HepG2 (cell line): ENCODE measurements around the gene FSHR. TPM values are rescaled to one million over a fixed set of nuclear protein-coding genes. Genes with fewer than 3 reads are reported as not detected.

Experiments
- AFF4 ChIP-seq: sonication (generic); formaldehyde crosslinking; IDR thresholded peaks from 2 replicates; pipeline ENCODE4 v1.4.0; 2020; ENCODE audit warnings: missing genetic modification reagents
- BCL6 ChIP-seq: IDR thresholded peaks from 2 replicates; pipeline ENCODE4 v1.6.1; 2016; ENCODE audit warnings: missing genetic modification reagents, missing compliant biosample characterization
- BRCA1 ChIP-seq: sonication (generic); formaldehyde crosslinking; IDR thresholded peaks from 2 replicates; pipeline ENCODE4 v1.4.0; 2020; ENCODE audit warnings: missing genetic modification reagents
- GFI1 ChIP-seq: sonication (generic); formaldehyde crosslinking; IDR thresholded peaks from 2 replicates; pipeline ENCODE4 v1.5.0; 2020; ENCODE audit warnings: missing genetic modification reagents, mild to moderate bottlenecking, borderline replicate concordance
- HMGXB4 ChIP-seq, 2 experiments: sonication (generic) in 1 of 2; formaldehyde crosslinking in 1 of 2; IDR thresholded peaks; 2 replicates each; pipeline versions ENCODE4 v1.4.0 to v1.6.1; 2018 to 2020; ENCODE audit warnings: missing genetic modification reagents in 2 of 2, borderline replicate concordance in 1 of 2, low read depth in 1 of 2, mild to moderate bottlenecking in 1 of 2, missing biosample characterization in 1 of 2
- LCORL ChIP-seq, 2 experiments: fragments of 450-650 bp in 1 of 2; sonication (generic) in 1 of 2; formaldehyde crosslinking in 1 of 2; IDR thresholded peaks; 2 replicates each; pipeline versions ENCODE4 v1.5.0 to v1.6.1; 2017 to 2020; ENCODE audit warnings: antibody characterized with exemption in 1 of 2, missing genetic modification reagents in 1 of 2
- NCOA1 ChIP-seq: sonication (generic); formaldehyde crosslinking; IDR thresholded peaks from 2 replicates; pipeline ENCODE4 v1.9.0; 2021; ENCODE audit warnings: missing genetic modification reagents
- NFYB ChIP-seq: sonication (generic); formaldehyde crosslinking; IDR thresholded peaks from 2 replicates; pipeline ENCODE4 v1.4.0; 2020; ENCODE audit warnings: missing genetic modification reagents
- PPARG ChIP-seq: conservative IDR thresholded peaks from 2 replicates; pipeline ENCODE4 v1.6.1; 2016; ENCODE audit warnings: missing biosample characterization, missing genetic modification reagents
- RAD21 ChIP-seq: fragments of 450-650 bp; formaldehyde crosslinking; IDR thresholded peaks from 2 replicates; pipeline ENCODE4 v1.5.0; 2020; ENCODE audit warnings: mild to moderate bottlenecking
- SP140L ChIP-seq: sonication (generic); formaldehyde crosslinking; IDR thresholded peaks from 2 replicates; pipeline ENCODE4 v1.4.0; 2020; ENCODE audit warnings: missing genetic modification reagents, borderline replicate concordance
- ZBED4 ChIP-seq: sonication (generic); formaldehyde crosslinking; IDR thresholded peaks from 2 replicates; pipeline ENCODE4 v1.4.0; 2020; ENCODE audit warnings: missing genetic modification reagents, borderline replicate concordance
- ZFAT ChIP-seq: sonication (generic); formaldehyde crosslinking; conservative IDR thresholded peaks from 2 replicates; pipeline ENCODE4 v1.8.1; 2023; ENCODE audit warnings: missing genetic modification reagents, inconsistent platforms
- ZFP1 ChIP-seq: IDR thresholded peaks from 2 replicates; pipeline ENCODE4 v1.6.1; 2016
- ZHX1 ChIP-seq: sonication (generic); formaldehyde crosslinking; IDR thresholded peaks from 2 replicates; pipeline ENCODE4 v1.8.1; 2022; ENCODE audit warnings: low read depth, mild to moderate bottlenecking, missing genetic modification reagents
- ZNF740 ChIP-seq: sonication (generic); formaldehyde crosslinking; IDR thresholded peaks from 2 replicates; pipeline ENCODE4 v1.4.0; 2020; ENCODE audit warnings: missing genetic modification reagents
- polyA plus RNA-seq, 8 experiments: library from polyadenylated mRNA; depleted of rRNA in 3 of 8; stranded (reverse) in 7 of 8; unstranded in 1 of 8; fragments of >200 nt; fragmentation: Illumina TruSeq in 4 of 8; extraction: Trizol in 4 of 8; gene quantifications; 2 replicates each; pipeline versions ENCODE4 v1.2.1 to v1.2.3, GENCODE V29; 2011 to 2016; ENCODE audit warnings: low read depth in 4 of 8, missing spikeins in 1 of 8, mixed read lengths in 1 of 8; ENCODE audit not compliant: insufficient read depth in 1 of 8
- total RNA-seq, 5 experiments: library from RNA; depleted of rRNA; stranded (reverse); fragments of >200 nt; fragmentation: Illumina TruSeq; extraction: Trizol; gene quantifications; 2 replicates each; pipeline ENCODE4 v1.2.3, GENCODE V29; 2016; ENCODE audit warnings: low read depth in 1 of 5

FSHR gene
- total and polyA plus RNA-seq, 2 of the 13 experiments (the other 11 are each of a cell fraction or from before 2014, with no cell fraction given): not detected

GRCh38 chr2:48946449-48947048 lies 207.8 kb downstream of the FSHR start (continued):
- TF ChIP-seq LCORL (IDR thresholded peaks at IDR 0.05): peak; percentile 65; the same call in 1 of the 2 replicates
- TF ChIP-seq LCORL (CRISPR knock-in tag; IDR thresholded peaks at IDR 0.05): no peak
- peak; percentile 99 for TF ChIP-seq ZNF740 (CRISPR knock-in tag)
- peak; percentile 23; the same call in 1 of the 2 replicates for TF ChIP-seq ZBED4 (CRISPR knock-in tag)
- 0 out of 2 replicates have a peak, but pooled peaks have one; percentile 26 for TF ChIP-seq PPARG
- no peak for TF ChIP-seq ZFAT (CRISPR knock-in tag)
- TF ChIP-seq NFYB (CRISPR knock-in tag): no peak
- 0 out of 2 replicates have a peak, but pooled peaks have one; percentile 64 for TF ChIP-seq SP140L (CRISPR knock-in tag)
- no peak for TF ChIP-seq BRCA1 (CRISPR knock-in tag)
- peak in 1 of 2 experiments; percentile 43; a peak in 1 of 4 replicates for TF ChIP-seq HMGXB4 (CRISPR knock-in tag; IDR thresholded peaks at IDR 0.05; ENCODE audit: borderline replicate concordance in 1 of 2, low read depth in 1 of 2)
- TF ChIP-seq NCOA1 (CRISPR knock-in tag): no peak
- no peak for TF ChIP-seq GFI1
- TF ChIP-seq ZHX1 (CRISPR knock-in tag): no peak
- peak; percentile 87 for TF ChIP-seq RAD21 (CRISPR knock-in tag)
- no peak for TF ChIP-seq AFF4 (CRISPR knock-in tag)
- 0 out of 2 replicates have a peak, but pooled peaks have one; percentile 14 for TF ChIP-seq BCL6 (CRISPR knock-in tag)
- TF ChIP-seq ZFP1 (CRISPR knock-in tag): no peak
